ENCODE results near the gene CASD1.

GRCh38 chr7:94514917-94515316 is 5.3 kb downstream of the CASD1 start:
- TF ChIP-seq POLR2A (IDR thresholded peaks at IDR 0.05; ENCODE audit: low read depth, low read length): no peak
- TF ChIP-seq POLR2AphosphoS5 (IDR thresholded peaks at IDR 0.05; ENCODE audit: low read depth, low read length): no peak
- TF ChIP-seq TAF1 (IDR thresholded peaks at IDR 0.05; ENCODE audit: borderline replicate concordance, low read depth, low read length): no peak

All from GM12892 (cell line).